ENCODE results near the gene CHST14. TPM values are rescaled to one million over a fixed set of nuclear protein-coding genes. Genes with fewer than 3 reads are reported as not detected.

Gene CHST14
- total and polyA plus RNA-seq, 2 donors from 2014 or later, result 11.9 to 14.3 TPM

GRCh38 chr15:40469776-40470390 lies 901 bp upstream of the CHST14 start:
- peak overlapping the region in 2 of 3 donors; percentile 54 to 74 for H3K9ac ChIP-seq (ENCODE audit: low read length in 3 of 3)
- H3K4me1 ChIP-seq (ENCODE audit: control insufficient read depth in 2 of 3, insufficient read depth in 2 of 3, low read depth in 1 of 3, low read length in 3 of 3), result peaks cover 0 to 15% (median 0%) of the 10 kb centered on the region in 3 donors
- no peak for TF ChIP-seq CTCF (IDR thresholded peaks at IDR 0.05; ENCODE audit: borderline replicate concordance, extremely low read depth, insufficient read depth)
- peak in 1 of 5 donors; percentile 7 for DNase-seq
- no peaks in the 10 kb centered on the region for H3K27me3 ChIP-seq (ENCODE audit: control insufficient read depth, insufficient read depth, low read length)
- no peak for FAIRE-seq
- peaks cover 0 to 8% (median 5%) of the 10 kb centered on the region in 3 donors for H3K36me3 ChIP-seq (ENCODE audit: control insufficient read depth in 2 of 3, insufficient read depth in 3 of 3, low read length in 3 of 3)
- peak overlapping the region in 1 of 2 donors; percentile 45 for H3K27ac ChIP-seq (ENCODE audit: low read depth in 2 of 2, low read length in 2 of 2)
- intact Hi-C loops (cut with DNase I), result no loop called here
- H3K9me3 ChIP-seq (ENCODE audit: control insufficient read depth in 2 of 3, insufficient read depth in 1 of 3, low read length in 3 of 3), result no peaks in the 10 kb centered on the region
- peak overlapping the region; percentile 59 to 76 (median 74) for H3K4me3 ChIP-seq (ENCODE audit: low read length in 3 of 3)

- DNase-seq (peak; percentile 23 to 83 (median 79)), FAIRE-seq (no peak)
- Histone ChIP-seq H3K27me3 (ENCODE audit: control insufficient read depth, insufficient read depth, low read length) (no peaks in the 10 kb centered on the region), H3K9ac (ENCODE audit: low read length in 3 of 3) (peak overlapping the region; percentile 52 to 77 (median 62)), H3K9me3 (ENCODE audit: control insufficient read depth in 2 of 3, insufficient read depth in 1 of 3, low read length in 3 of 3) (no peaks in the 10 kb centered on the region), H3K4me3 (ENCODE audit: low read length in 3 of 3) (peak overlapping the region; percentile 73 to 88 (median 75)), H3K27ac (ENCODE audit: low read depth in 2 of 2, low read length in 2 of 2) (peak overlapping the region; percentile 47 to 71), H3K36me3 (ENCODE audit: control insufficient read depth in 2 of 3, insufficient read depth in 3 of 3, low read length in 3 of 3) (peaks cover 0 to 4% (median 2%) of the 10 kb centered on the region in 3 donors), H3K4me1 (ENCODE audit: control insufficient read depth in 2 of 3, insufficient read depth in 2 of 3, low read depth in 1 of 3, low read length in 3 of 3) (peaks cover 0 to 15% (median 0%) of the 10 kb centered on the region in 3 donors)
- no peak for TF ChIP-seq CTCF (IDR thresholded peaks at IDR 0.05; ENCODE audit: borderline replicate concordance, extremely low read depth, insufficient read depth)
- intact Hi-C loops (cut with DNase I), result no loop called here
Measured at GRCh38 chr15:40471105-40471807, 472 bp downstream of the CHST14 start.

GRCh38 chr15:40471808-40472150 lies 995 bp downstream of the CHST14 start:
- no peaks in the 10 kb centered on the region for H3K27me3 ChIP-seq (ENCODE audit: control insufficient read depth, insufficient read depth, low read length)
- no peaks in the 10 kb centered on the region for H3K9me3 ChIP-seq (ENCODE audit: control insufficient read depth in 2 of 3, insufficient read depth in 1 of 3, low read length in 3 of 3)
- peak overlapping the region; percentile 52 to 77 (median 62) for H3K9ac ChIP-seq (ENCODE audit: low read length in 3 of 3)
- H3K4me3 ChIP-seq (ENCODE audit: low read length in 3 of 3), result peak overlapping the region; percentile 73 to 88 (median 75)
- intact Hi-C loops (cut with DNase I), result no loop called here
- peak overlapping the region in 1 of 2 donors; percentile 47 for H3K27ac ChIP-seq (ENCODE audit: low read depth in 2 of 2, low read length in 2 of 2)
- peaks cover 0 to 15% (median 0%) of the 10 kb centered on the region in 3 donors for H3K4me1 ChIP-seq (ENCODE audit: control insufficient read depth in 2 of 3, insufficient read depth in 2 of 3, low read depth in 1 of 3, low read length in 3 of 3)
- no peak for TF ChIP-seq CTCF (IDR thresholded peaks at IDR 0.05; ENCODE audit: borderline replicate concordance, extremely low read depth, insufficient read depth)
- DNase-seq, result peak in 3 of 5 donors; percentile 40 to 67 (median 64)
- no peak for FAIRE-seq
- no peaks in the 10 kb centered on the region for H3K36me3 ChIP-seq (ENCODE audit: control insufficient read depth in 2 of 3, insufficient read depth in 3 of 3, low read length in 3 of 3)
